Measurements from ENCODE around the gene TM4SF20. TPM values are rescaled to one million over a fixed set of nuclear protein-coding genes. Genes with fewer than 3 reads are reported as not detected.

The TM4SF20 gene
- total and polyA plus RNA-seq, 2 donors (not counting 1 experiment from before 2014, with no cell fraction given), result 1.3 TPM; not detected in 1

DNA sequence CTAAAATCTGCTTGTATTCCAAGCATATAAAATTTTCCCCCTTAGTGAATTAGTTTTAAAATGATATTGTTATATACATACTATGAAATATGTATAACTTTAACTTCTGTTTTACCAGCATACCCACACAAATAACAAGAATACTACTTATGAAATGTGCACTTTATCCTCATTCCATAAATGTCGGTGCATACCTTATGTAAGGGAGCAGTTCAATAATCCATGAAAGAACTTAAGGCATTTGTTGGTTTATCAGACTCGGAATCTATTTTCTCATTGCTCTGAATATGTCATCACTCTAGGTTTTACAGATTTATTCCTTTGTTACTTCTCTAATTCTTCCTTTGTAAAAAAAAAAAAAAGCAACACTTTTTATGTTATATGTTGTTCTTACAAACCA lies 66.5 kb downstream of the TM4SF20 start:
- H3K36me3 ChIP-seq (ENCODE audit: control insufficient read depth, insufficient read depth, low read length), result no peaks in the 10 kb centered on the region
- no peaks in the 10 kb centered on the region for H3K4me1 ChIP-seq (ENCODE audit: control insufficient read depth, extremely low read depth, insufficient read depth, low read length)
- DNase-seq (ENCODE audit: low read depth in 2 of 2), result no peak
- H3K27ac ChIP-seq (ENCODE audit: insufficient read depth, low read length), result no peak overlapping the region
- H3K9ac ChIP-seq (ENCODE audit: insufficient read depth, low read length), result no peak overlapping the region
- no peaks in the 10 kb centered on the region for H3K27me3 ChIP-seq (ENCODE audit: control insufficient read depth, insufficient read depth, low read length)
- H2AFZ ChIP-seq (ENCODE audit: low read length), result no peak overlapping the region
- H3K4me2 ChIP-seq (ENCODE audit: extremely low read depth, insufficient read depth, low read length), result no peak overlapping the region
- TF ChIP-seq EZH2 (IDR thresholded peaks at IDR 0.05; ENCODE audit: low read length, missing control alignments), result no peak
- TF ChIP-seq, protein P1, sequence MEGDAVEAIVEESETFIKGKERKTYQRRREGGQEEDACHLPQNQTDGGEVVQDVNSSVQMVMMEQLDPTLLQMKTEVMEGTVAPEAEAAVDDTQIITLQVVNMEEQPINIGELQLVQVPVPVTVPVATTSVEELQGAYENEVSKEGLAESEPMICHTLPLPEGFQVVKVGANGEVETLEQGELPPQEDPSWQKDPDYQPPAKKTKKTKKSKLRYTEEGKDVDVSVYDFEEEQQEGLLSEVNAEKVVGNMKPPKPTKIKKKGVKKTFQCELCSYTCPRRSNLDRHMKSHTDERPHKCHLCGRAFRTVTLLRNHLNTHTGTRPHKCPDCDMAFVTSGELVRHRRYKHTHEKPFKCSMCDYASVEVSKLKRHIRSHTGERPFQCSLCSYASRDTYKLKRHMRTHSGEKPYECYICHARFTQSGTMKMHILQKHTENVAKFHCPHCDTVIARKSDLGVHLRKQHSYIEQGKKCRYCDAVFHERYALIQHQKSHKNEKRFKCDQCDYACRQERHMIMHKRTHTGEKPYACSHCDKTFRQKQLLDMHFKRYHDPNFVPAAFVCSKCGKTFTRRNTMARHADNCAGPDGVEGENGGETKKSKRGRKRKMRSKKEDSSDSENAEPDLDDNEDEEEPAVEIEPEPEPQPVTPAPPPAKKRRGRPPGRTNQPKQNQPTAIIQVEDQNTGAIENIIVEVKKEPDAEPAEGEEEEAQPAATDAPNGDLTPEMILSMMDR (conservative IDR thresholded peaks at IDR 0.05 in 1 of 2, IDR thresholded peaks at IDR 0.05 in 1 of 2; ENCODE audit: low read depth in 1 of 2, low read length in 2 of 2), result no peak
- no peaks in the 10 kb centered on the region for H4K20me1 ChIP-seq (ENCODE audit: control insufficient read depth, extremely low read depth, insufficient read depth, low read length)
- H3K9me3 ChIP-seq (ENCODE audit: control insufficient read depth, insufficient read depth, low read depth, low read length), result no peaks in the 10 kb centered on the region
- H3K79me2 ChIP-seq (ENCODE audit: control insufficient read depth, insufficient read depth, low read length), result no peaks in the 10 kb centered on the region
- no peak overlapping the region for H3K4me3 ChIP-seq (replicated peaks in 1 of 4; ENCODE audit: control extremely low read depth in 1 of 4, insufficient read depth in 1 of 4, low read depth in 3 of 4, low read length in 4 of 4)

Other genes with a start within 250 kb of the TM4SF20 start
- 0.17 and 0.51 TPM in 2 replicates for gene COL4A4, start 215.1 kb downstream of the TM4SF20 start, total RNA-seq
- gene COL4A4, start 215.1 kb downstream of the TM4SF20 start, polyA plus RNA-seq, result 0.07 and 0.76 TPM in 2 replicates
- 0.26 and 0.33 TPM in 2 replicates for gene COL4A3, start 214.7 kb downstream of the TM4SF20 start, total RNA-seq
- gene COL4A3, start 214.7 kb downstream of the TM4SF20 start, polyA plus RNA-seq, result 0.05 and 0.12 TPM in 2 replicates
- gene MFF, start 54.1 kb downstream of the TM4SF20 start, total RNA-seq, result 77.9 and 93.0 TPM in 2 replicates
- 102 and 174 TPM in 2 replicates for gene MFF, start 54.1 kb downstream of the TM4SF20 start, polyA plus RNA-seq
- gene SCYGR1, start 8.6 kb upstream of the TM4SF20 start, total RNA-seq, result not detected in 2 replicates
- gene SCYGR1, start 8.6 kb upstream of the TM4SF20 start, polyA plus RNA-seq, result not detected in 2 replicates
- gene AGFG1, start 92.8 kb upstream of the TM4SF20 start, total RNA-seq, result 31.1 and 40.0 TPM in 2 replicates
- gene AGFG1, start 92.8 kb upstream of the TM4SF20 start, polyA plus RNA-seq, result 113 and 128 TPM in 2 replicates
- gene SCYGR2, start 219.6 kb upstream of the TM4SF20 start, total RNA-seq, result not detected in 2 replicates
- gene SCYGR2, start 219.6 kb upstream of the TM4SF20 start, polyA plus RNA-seq, result not detected in 2 replicates
- not detected in 2 replicates for gene SCYGR3, start 235.5 kb upstream of the TM4SF20 start, total RNA-seq
- not detected in 2 replicates for gene SCYGR3, start 235.5 kb upstream of the TM4SF20 start, polyA plus RNA-seq
- gene SCYGR4, start 238.2 kb upstream of the TM4SF20 start, total RNA-seq, result not detected in 2 replicates
- not detected in 2 replicates for gene SCYGR4, start 238.2 kb upstream of the TM4SF20 start, polyA plus RNA-seq